H54 (cell line): ENCODE measurements around the gene DUSP2.

ENCODE experiments used
- DNase-seq: peaks from one replicate; pipeline ENCODE4 v3.0.0; 2011; ENCODE audit warnings: low spot score, mixed read lengths; ENCODE audit not compliant: insufficient read length
- FAIRE-seq: peaks from 3 replicates; lab custom pipeline; 2011; peaks lifted over from hg19 to GRCh38; lab: Jason Lieb, UNC
- POLR2A ChIP-seq: IDR thresholded peaks from 2 replicates; pipeline ENCODE4 v1.6.1; 2011; ENCODE audit warnings: low read depth, mild to moderate bottlenecking, low read length

DUSP2 gene, protein sequence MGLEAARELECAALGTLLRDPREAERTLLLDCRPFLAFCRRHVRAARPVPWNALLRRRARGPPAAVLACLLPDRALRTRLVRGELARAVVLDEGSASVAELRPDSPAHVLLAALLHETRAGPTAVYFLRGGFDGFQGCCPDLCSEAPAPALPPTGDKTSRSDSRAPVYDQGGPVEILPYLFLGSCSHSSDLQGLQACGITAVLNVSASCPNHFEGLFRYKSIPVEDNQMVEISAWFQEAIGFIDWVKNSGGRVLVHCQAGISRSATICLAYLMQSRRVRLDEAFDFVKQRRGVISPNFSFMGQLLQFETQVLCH

DNA sequence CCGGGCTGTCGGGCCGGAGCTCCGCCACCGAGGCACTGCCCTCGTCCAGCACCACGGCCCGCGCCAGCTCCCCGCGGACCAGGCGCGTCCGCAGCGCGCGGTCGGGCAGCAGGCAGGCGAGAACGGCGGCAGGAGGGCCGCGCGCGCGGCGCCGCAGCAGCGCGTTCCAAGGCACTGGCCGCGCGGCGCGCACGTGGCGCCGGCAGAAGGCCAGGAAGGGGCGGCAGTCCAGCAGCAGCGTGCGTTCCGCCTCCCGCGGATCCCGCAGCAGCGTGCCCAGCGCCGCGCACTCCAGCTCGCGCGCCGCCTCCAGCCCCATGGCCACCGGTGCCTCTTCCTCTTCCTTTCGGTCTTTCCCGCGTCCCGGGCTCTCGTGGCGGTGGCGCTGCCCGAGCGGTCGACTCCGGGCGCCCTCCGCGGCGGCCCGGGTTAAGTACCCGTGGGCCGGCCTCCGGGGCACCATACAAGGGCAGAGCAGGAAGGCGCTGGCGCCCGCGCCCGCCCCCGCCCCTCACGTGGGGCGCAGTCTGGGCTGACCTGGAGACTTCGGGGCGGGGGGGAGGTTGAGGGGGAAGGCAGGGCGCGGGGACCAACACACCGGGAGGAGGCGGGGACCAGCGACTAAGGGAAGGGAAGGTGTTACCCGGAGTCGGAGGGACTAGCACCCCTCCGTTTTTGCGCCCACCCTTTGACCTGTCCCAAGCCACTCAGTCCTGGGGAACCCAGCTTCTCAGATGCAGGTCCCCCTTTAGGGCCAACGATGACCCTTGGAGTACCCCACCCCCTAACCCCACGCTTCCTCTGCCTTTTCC, at the start of gene DUSP2:
DUSP2 (minus strand) TSS at position 405 of the 812 bp plus-strand sequence; CDS start at position 319, 86 bp downstream.
- FAIRE-seq (no peak), DNase-seq (no peak)
- TF ChIP-seq POLR2A, result no peak

DNA sequence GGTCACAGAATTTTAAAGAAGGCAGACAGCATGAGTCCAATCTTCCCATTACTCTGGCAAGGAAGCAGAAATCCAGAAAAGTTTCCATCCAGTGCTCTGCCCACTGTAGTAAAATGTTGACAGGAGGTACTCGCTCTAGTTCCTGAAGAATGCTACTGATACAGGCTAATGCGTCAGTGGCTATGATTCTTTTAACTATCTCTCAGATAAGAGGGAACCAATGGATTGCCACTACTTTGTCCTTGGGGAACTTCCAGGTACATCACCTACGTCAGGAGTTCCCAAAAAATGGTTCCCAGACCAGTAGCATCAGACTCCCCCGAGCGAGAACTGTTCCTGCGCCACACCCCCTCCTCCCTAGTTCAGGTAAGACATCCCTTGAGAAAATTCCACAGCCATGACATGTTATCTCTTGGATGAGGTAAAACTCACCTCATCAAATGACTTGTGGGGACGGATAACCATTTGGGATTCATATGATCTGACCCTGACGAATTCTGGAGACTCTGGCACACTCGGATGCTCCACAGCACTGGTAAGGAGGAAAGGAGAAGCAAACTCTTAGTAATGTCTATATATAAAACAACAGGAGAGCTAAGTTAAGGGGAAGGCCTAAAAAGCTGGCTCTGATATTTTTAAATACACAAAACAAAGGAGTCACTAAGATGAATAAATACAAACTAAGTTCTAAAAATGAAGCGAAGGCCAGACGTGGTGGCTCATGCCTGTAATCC, 46.9 kb upstream of the DUSP2 start:
- no peak for TF ChIP-seq POLR2A
- DNase-seq, result no peak
- no peak for FAIRE-seq

DNA sequence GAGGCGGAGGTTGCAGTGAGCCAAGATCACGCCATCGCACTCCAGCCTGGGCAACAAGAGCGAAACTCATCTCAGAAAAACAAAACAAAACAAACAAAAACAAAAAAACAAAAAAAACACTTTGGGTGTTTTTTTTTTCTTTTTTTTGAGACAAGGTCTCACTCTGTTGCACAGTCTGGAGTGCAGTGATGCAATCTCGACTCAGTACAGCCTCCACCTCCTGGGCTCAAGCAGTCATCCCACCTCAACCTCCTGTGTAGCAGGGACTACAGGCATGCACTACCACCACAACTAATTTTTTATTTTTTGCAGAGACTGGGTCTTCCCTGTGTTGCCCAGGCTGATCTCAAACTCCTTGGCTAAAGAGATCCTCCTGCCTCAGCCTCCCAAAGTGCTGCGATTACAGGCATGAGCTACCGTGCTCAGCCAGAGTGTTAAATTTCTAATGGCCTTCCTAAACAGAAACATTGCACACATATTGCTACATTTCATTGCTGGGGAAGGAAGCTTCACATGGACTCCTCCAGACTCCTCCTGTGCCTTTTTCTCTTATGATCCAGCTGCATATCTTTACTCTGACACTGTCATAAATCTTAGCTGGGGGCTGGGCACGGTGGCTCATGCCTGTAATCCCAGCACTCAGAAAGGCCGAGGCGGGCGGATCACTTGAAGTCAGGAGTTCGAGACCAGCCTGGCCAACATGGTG, 43.7 kb upstream of the DUSP2 start:
- no peak for FAIRE-seq
- no peak for TF ChIP-seq POLR2A
- no peak for DNase-seq

DNA sequence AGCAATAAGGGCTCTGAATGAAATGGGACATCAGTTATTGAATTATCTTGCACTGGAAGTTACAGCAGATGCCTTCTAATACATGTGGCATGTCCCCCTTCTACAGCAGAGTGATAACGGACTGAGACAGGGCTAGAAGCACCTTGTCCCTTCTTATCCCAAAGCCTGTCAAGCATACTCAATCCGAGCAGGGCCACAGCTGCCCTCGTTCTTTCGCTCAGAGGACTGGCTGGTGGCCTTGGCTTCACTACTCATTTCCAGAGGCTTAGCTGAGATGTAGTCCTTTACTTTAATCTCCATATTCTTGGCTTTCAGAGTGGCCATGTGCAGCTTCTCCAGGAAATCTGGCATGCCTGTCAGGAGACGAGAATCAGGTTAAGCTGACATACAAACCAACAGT, 41.3 kb upstream of the DUSP2 start:
- no peak for TF ChIP-seq POLR2A
- FAIRE-seq, result no peak
- DNase-seq, result no peak

DNA sequence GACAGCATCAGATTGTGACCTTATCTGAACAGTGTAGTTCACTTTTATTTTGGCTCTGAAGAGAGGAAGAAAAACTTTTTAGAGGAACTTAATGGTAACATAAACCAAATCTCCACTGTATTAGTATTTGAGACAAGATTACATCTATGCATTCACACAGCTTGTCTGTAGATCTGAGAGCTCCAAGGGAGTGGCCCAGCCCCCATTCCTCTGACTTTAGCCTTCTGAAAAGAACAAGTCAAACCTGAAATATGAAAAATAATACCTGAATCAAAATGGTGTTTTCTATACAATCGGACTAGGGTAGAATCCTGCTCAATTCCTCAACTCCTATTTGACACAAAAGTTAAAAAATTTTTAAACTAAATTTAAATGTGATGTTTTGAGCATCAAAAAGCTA, 40.3 kb upstream of the DUSP2 start:
- DNase-seq (no peak), FAIRE-seq (no peak)
- no peak for TF ChIP-seq POLR2A

DNA sequence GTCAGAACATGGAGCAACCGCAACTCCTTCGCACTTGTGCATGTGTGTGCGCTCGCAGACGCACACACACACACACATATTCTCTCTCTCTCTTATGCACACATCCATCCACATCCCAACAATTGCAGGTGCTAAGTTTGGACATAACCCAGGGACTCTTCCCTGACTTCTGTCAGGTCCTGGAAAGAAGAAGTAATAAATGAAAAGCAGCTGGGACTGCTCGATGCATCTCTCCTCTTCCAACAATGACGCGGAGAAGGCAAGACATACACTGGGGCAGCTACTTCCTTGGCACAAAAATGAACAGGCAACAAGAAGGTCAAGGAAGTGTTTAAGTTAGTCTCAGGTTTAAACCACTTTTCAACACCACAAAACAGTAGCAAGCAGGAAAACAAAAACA, 39.7 kb upstream of the DUSP2 start:
- no peak for DNase-seq
- FAIRE-seq, result no peak
- no peak for TF ChIP-seq POLR2A

DNA sequence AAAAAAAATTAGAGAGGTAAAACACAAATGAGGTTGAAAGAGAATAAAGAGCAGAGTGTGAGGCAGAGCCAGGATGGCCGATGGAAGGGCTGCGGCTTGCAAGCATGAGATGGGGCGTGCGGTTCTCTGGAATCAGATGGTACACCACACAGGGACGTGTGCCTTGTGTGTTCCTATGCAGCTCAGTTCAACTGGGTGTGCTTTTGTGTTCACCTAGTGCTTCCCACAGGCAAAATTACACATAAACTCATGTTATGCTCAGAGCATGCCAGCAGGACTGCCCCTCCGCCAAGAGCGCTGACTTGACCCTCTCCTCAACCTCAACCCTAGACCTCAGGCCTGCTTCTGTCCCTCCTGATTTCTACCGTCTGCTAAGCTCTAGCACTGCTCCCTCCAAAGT, 38.9 kb upstream of the DUSP2 start:
- FAIRE-seq (no peak), DNase-seq (no peak)
- TF ChIP-seq POLR2A, result no peak

DNA sequence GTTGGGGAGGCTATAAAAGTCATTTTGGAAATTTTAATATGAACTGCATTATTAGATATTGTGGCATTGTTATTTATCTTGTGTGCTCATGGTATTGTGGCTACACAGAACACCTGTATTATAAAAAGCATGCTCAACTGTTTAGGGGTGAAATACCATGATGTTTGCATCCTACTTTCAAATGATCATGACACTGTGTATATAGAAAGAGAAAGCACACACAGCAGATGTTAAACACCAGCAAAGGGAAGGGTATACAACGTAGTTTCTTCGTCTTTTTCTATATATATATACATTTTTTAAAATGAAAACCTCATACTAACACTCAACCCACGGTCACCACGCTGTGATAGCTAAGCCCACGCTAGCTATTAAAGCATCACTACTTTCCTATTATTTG, 36.3 kb upstream of the DUSP2 start:
- TF ChIP-seq POLR2A, result no peak
- FAIRE-seq, result no peak
- DNase-seq, result no peak

DNA sequence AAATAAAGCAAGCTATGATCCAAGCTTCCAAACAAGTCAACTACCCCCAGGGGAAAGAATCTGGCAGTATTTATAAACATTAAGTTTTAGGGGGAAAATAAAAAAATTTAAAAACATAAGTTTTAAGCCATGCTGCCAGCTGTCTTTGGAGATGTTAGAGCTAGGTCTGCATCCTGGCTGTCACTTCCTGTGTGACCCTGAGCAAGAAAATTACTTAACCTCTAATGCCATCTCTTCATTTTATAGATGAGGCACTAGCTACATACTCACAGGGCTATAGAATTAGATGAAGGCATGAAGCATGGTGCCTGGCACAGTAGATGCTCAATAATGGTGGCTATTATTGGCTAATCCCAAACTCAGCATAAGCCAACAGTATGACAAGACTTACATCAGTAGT, 35.3 kb upstream of the DUSP2 start:
- FAIRE-seq (no peak), DNase-seq (no peak)
- no peak for TF ChIP-seq POLR2A

DNA sequence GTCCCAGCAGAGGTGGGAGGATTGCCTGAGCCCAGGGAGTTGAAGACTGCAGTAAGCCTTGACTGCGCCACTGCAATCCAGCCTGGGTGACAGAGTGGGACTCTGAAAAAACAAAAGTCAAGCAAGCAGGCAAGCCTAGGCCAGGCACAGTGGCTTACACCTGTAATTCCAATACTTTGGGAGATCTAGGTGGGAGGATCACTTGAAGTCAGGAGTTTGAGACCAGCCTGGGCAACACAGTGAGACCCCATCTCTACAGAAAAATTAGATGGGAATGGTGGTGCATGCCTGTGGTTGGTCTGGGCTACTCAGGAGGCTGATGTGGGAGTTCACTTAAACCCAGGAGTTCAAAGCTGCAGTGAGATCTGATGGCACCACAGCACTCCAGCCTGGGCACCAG, 34.8 kb upstream of the DUSP2 start:
- FAIRE-seq, result no peak
- no peak for DNase-seq
- TF ChIP-seq POLR2A, result no peak

DNA sequence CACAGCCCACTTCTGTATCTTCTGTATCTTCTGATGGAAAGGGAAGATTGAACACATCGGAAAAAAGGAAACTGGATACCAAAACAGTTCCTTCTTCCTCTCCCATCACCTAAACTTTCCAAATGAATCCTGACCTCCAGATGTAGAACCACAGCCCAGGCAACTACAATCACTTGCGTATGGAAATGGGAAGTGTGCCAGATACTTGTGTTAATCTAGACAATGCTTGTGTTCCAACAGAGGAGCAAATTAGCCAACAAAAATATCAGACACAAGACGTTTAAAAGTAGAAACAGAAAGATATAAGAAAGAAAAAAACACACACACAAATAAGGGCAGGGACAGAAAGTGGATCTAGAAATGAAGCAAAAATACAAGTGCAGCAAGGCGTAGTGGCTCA, 31.4 kb upstream of the DUSP2 start:
- FAIRE-seq, result no peak
- TF ChIP-seq POLR2A, result no peak
- no peak for DNase-seq

DNA sequence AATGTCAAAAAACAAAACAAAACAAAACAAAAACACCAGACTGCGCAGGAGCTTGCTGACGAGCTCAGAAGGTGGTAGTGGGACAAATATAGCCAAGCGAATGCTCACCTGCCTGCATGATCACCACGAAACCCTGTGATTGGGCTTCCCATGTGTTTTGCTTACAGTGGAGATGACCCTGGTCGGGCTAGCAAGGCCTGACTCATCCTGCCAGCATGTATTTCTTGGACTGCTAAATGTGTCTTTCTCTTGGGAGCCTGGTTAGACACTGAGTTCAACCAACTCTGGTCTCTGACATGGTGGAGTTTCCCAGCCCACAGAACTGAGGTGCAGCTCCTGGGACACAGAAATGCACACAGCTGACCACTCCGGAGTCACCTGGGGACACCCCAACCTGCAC, 30.7 kb upstream of the DUSP2 start:
- no peak for FAIRE-seq
- peak; percentile 30 for DNase-seq
- TF ChIP-seq POLR2A, result no peak
